ENCODE data around the gene LRFN4. TPM values are rescaled to one million over a fixed set of nuclear protein-coding genes. Genes with fewer than 3 reads are reported as not detected.

Gene LRFN4
- total RNA-seq, result 15.8 and 16.8 TPM in 2 replicates

DNA sequence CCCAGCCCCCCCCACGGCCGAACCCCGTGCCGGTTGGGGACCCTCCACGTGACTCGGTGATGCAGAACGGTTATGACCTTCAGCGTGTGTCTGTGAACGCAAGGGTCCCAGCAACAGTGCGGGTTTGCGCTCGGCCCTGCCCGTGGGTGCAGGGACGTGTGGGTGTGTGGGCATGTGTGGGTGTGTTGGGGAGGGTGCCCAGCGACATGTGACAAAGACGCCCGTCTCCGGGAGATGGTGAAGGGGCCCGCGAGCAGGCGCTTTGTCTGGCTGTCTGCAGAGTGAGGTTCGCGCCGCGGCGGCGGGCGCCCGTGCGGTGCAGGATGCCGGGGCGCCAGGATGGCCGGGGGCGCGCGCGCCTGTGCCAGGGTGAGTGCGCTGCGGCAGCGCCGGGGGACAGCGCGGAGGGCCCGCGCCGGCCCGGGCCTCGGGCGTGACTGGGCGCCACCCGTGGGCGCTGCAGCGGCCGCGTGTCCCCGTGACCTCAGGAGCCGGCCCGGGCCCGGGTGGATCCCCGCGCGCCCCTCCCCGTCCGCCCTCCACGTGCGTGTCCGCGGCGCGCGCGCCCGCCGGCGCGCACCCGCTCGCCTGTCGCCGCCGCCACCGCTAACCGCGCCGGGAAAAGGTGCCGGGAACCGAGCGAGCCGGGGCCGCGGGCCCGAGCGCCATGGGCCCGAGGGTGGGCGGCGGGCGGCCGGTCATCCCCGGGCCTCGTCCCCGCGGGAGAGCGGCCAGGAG is at the start of gene LRFN4:
LRFN4 (plus strand) TSS at position 569 of the 738 bp plus-strand sequence. CDS start 681 bp downstream, outside the sequence.

DNA sequence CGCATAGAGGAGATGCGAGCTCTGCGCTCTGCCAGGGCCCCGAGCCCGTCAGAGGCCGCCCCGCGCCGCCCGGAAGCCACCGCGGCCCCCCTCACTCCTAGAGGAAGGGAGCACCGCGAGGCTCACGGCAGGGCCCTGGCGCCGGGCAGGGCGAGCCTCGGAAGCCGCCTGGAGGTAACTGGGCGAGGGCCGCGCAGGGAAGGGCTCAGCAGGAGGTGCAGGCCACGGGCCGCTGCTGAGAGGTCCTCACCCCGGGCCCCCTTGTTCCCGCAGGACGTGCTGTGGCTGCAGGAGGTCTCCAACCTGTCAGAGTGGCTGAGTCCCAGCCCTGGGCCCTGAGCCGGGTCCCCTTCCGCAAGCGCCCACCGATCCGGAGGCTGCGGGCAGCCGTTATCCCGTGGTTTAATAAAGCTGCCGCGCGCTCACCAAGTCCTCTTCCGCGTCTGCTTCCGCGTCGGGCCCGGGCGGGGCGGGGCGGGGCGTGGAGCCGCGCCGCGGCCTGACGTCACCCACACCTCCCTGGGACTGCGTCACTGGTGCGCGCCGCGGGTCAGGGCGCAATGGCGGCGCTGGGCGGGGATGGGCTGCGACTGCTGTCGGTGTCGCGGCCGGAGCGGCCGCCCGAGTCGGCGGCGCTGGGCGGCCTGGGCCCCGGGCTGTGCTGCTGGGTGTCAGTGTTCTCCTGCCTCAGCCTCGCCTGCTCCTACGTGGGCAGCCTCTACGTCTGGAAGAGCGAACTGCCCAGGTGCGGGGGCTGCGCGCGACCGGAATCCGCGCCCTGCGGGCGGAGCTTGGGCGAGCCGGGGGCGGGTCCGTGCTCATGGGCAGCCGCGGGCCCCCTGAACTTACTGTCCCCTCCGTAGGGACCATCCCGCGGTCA is 13.7 kb upstream of the LRFN4 start, which contains the start of gene RCE1:
RCE1 (plus strand) TSS at position 546 of the 880 bp plus-strand sequence; CDS start at position 561, 15 bp downstream.

Other genes starting within 250 kb of the LRFN4 start
- gene RBM14, start 240.4 kb upstream of the LRFN4 start, total RNA-seq, result 23.3 and 27.1 TPM in 2 replicates
- 70.0 and 93.0 TPM in 2 replicates for gene RBM4, start 218.4 kb upstream of the LRFN4 start, total RNA-seq
- gene RBM4B, start 179.2 kb upstream of the LRFN4 start, total RNA-seq, result 14.9 and 16.4 TPM in 2 replicates
- 1.4 and 5.1 TPM in 2 replicates for gene SPTBN2, start 127.8 kb upstream of the LRFN4 start, total RNA-seq
- 11.4 and 15.9 TPM in 2 replicates for gene RCE1, start 13.6 kb upstream of the LRFN4 start, total RNA-seq
- 28.6 and 29.7 TPM in 2 replicates for gene PC, start 101.3 kb downstream of the LRFN4 start, total RNA-seq
- not detected in 2 replicates for gene C11orf86, start 118.2 kb downstream of the LRFN4 start, total RNA-seq
- gene SYT12, start 166.1 kb downstream of the LRFN4 start, total RNA-seq, result 2.2 and 3.1 TPM in 2 replicates
- gene RHOD, start 199.8 kb downstream of the LRFN4 start, total RNA-seq, result 24.7 and 34.1 TPM in 2 replicates